Measurements from ENCODE around the gene MIPEP.
A peak's percentile ranks its signal among the peaks of the same experiment; 100 is the strongest.
"Not testable (repeated sequence)": the region's sequence is repeated elsewhere in the genome, so short reads cannot be mapped to it uniquely, and the experiment has no call there.

MIPEP gene

DNA sequence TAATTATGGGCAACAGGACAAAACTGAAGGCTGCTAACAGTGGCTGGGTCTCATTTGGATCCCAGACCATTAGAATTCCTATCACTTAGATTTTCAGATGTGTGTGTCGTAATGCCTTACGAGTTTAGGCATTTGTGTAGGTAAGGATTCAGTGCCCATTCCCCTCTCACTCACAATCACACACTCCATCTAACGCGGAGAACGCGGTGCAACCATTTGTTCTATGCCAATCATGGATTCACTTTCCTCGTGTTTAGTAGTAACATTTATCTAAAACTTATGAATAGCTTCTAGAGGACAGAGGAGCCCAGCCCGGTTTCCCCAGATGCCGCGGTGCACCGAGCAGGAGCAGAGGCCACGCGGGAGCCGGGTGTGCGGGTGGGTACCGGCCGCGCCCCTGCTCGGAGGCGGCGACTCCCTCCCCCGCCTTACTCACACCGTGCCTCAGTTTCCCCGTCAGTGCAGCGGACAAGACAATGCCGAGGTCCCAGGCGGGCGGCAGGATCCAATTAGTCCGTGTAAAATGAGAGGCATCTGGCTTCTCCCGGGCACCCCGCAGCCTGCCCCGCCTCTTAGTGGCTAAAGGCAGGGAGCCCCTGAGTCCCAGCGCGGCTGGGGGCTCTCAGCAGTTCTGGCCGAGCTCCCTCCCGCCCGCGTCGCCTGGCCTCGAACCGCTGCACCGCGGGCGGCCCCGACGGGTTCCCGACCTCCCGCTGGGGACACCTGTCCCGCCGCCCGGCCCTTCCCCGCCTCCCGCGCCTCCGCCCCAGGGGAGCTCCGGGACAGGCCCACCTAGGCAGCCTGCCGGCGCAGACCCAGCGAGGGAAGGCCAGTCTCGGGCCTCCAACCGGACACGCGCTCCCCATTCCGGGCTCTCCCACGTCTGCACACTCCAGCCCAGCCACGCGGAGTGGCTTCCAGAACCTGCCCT lies 14.0 kb upstream of the MIPEP start:
- H3K9me3 ChIP-seq (ENCODE audit: control extremely low read depth in 1 of 5, control insufficient read depth in 4 of 5, insufficient read depth in 2 of 5, low read depth in 1 of 5, low read length in 4 of 5), result no peaks in the 10 kb centered on the region
- no peak overlapping the region for H3K27ac ChIP-seq (ENCODE audit: insufficient read depth in 1 of 2, low read depth in 1 of 2, low read length in 2 of 2, poor library complexity in 1 of 2, severe bottlenecking in 2 of 2)
- peaks cover 0 to 51% (median 19%) of the 10 kb centered on the region in 5 experiments for H3K27me3 ChIP-seq (replicated peaks in 2 of 5; ENCODE audit: control insufficient read depth in 4 of 5, insufficient read depth in 5 of 5, low read length in 4 of 5)
- peaks cover 0 to 10% (median 5%) of the 10 kb centered on the region in 4 experiments for H3K4me1 ChIP-seq (ENCODE audit: control extremely low read depth in 1 of 4, control insufficient read depth in 4 of 4, insufficient read depth in 4 of 4, low read length in 3 of 4)
- H3K36me3 ChIP-seq (ENCODE audit: control insufficient read depth in 4 of 4, insufficient read depth in 4 of 4, low read length in 3 of 4), result no peaks in the 10 kb centered on the region
- POLR2A ChIA-PET, result no interaction called here
- no peak for DNase-seq
- 10% methylated on average over 49 of the region's 67 CpGs for whole genome bisulfite sequencing (ENCODE audit: insufficient coverage)
- CTCF ChIA-PET, result no interaction called here
- peak overlapping the region in 4 of 7 experiments; percentile 32 to 48 (median 40) for H3K4me3 ChIP-seq (ENCODE audit: control insufficient read depth in 1 of 7, extremely low read depth in 1 of 7, insufficient read depth in 4 of 7, low read depth in 2 of 7, low read length in 6 of 7)

DNA sequence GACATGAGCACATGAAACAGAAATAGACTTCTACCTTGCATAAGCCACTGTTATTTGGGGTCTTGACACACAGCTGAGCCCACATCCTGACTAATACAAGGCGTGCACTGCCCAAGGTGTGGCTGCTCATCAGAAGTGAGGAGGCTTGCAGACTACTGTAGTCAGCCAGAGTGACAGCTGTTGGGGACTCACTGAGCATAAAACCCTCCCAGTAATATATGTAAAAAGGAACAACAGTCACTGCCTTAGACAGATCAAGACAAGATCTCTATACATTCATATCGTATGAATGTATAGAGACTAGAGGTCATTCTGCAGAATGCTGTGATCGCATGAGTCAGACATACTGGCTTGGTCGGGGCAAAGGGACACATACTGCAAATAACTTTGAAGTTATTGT lies 12.2 kb upstream of the MIPEP start:
- Histone ChIP-seq H3K36me3 (ENCODE audit: control insufficient read depth in 4 of 4, insufficient read depth in 4 of 4, low read length in 3 of 4) (no peaks in the 10 kb centered on the region), H3K27ac (ENCODE audit: insufficient read depth in 1 of 2, low read depth in 1 of 2, low read length in 2 of 2, poor library complexity in 1 of 2, severe bottlenecking in 2 of 2) (no peak overlapping the region), H3K4me1 (ENCODE audit: control extremely low read depth in 1 of 4, control insufficient read depth in 4 of 4, insufficient read depth in 4 of 4, low read length in 3 of 4) (peaks cover 0 to 10% (median 5%) of the 10 kb centered on the region in 4 experiments), H3K27me3 (replicated peaks in 2 of 5; ENCODE audit: control insufficient read depth in 4 of 5, insufficient read depth in 5 of 5, low read length in 4 of 5) (peaks cover 0 to 48% (median 17%) of the 10 kb centered on the region in 5 experiments), H3K4me3 (ENCODE audit: control insufficient read depth in 1 of 7, extremely low read depth in 1 of 7, insufficient read depth in 4 of 7, low read depth in 2 of 7, low read length in 6 of 7) (no peak overlapping the region), H3K9me3 (ENCODE audit: control extremely low read depth in 1 of 5, control insufficient read depth in 4 of 5, insufficient read depth in 2 of 5, low read depth in 1 of 5, low read length in 4 of 5) (no peaks in the 10 kb centered on the region)
- no peak for DNase-seq
- ChIA-PET POLR2A (no interaction called here), CTCF (interaction anchor here (2.0 kb wide), 1 partner anchor 434 kb away, joined by 8 read pairs; no protein-coding TSS in a partner anchor)
- 89% methylated on average over 3 of the region's 4 CpGs for WGBS (ENCODE audit: insufficient coverage)

DNA sequence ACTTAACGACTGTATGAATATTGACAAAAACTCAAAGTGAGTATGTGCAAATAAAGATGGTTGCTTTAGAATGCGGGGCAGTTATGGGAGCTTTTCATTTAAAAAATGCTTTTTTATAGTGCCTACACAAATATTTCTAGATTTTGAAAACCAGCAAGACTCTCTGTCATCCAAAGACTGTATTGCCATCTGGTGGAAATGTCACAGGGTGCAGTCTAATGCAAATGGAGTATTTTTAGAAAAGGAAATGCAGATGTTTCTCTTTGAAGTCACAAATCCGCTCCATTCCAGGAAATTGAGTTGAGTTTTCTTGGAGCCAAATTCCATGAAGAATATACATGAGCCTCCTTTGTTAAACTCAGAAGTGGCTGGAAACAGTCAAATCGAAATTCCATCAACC lies 10.4 kb upstream of the MIPEP start:
- peaks cover 0 to 10% (median 5%) of the 10 kb centered on the region in 4 experiments for H3K4me1 ChIP-seq (ENCODE audit: control extremely low read depth in 1 of 4, control insufficient read depth in 4 of 4, insufficient read depth in 4 of 4, low read length in 3 of 4)
- POLR2A ChIA-PET, result no interaction called here
- peaks cover 0 to 37% (median 16%) of the 10 kb centered on the region in 5 experiments for H3K27me3 ChIP-seq (replicated peaks in 2 of 5; ENCODE audit: control insufficient read depth in 4 of 5, insufficient read depth in 5 of 5, low read length in 4 of 5)
- no peaks in the 10 kb centered on the region for H3K9me3 ChIP-seq (ENCODE audit: control extremely low read depth in 1 of 5, control insufficient read depth in 4 of 5, insufficient read depth in 2 of 5, low read depth in 1 of 5, low read length in 4 of 5)
- H3K27ac ChIP-seq (ENCODE audit: insufficient read depth in 1 of 2, low read depth in 1 of 2, low read length in 2 of 2, poor library complexity in 1 of 2, severe bottlenecking in 2 of 2), result no peak overlapping the region
- peak; percentile 20 to 63 (median 56) for DNase-seq
- no peaks in the 10 kb centered on the region for H3K36me3 ChIP-seq (ENCODE audit: control insufficient read depth in 4 of 4, insufficient read depth in 4 of 4, low read length in 3 of 4)
- WGBS (ENCODE audit: insufficient coverage), result no CpG with 5 or more reads among the region's 4 CpGs
- no peak overlapping the region for H3K4me3 ChIP-seq (ENCODE audit: control insufficient read depth in 1 of 7, extremely low read depth in 1 of 7, insufficient read depth in 4 of 7, low read depth in 2 of 7, low read length in 6 of 7)
- CTCF ChIA-PET, result interaction anchor here (0.7 to 3.1 kb wide), 9 partner anchors 10 to 432 kb away, joined by 3 to 16 read pairs (median 3); partner anchors contain the start of gene MIPEP

DNA sequence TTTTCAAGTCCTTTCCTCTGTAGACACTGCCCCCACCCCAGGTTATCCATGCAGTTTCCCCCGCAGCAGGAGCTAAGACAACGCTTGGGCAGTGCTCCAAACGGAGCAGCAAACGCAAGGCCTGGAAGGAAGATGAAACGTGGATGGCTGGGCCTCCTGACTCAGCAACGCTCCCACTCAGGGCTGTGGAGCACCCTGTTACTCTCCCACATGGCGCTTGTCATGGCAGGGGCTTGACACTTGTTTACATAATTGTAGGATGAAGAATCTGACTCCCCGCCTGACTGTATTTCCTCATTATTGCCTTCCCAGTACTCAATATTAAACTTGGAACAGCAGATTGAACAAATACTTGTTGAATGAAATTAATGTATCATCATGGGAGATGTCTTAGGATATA lies 8.9 kb upstream of the MIPEP start:
- POLR2A ChIA-PET, result no interaction called here

DNA sequence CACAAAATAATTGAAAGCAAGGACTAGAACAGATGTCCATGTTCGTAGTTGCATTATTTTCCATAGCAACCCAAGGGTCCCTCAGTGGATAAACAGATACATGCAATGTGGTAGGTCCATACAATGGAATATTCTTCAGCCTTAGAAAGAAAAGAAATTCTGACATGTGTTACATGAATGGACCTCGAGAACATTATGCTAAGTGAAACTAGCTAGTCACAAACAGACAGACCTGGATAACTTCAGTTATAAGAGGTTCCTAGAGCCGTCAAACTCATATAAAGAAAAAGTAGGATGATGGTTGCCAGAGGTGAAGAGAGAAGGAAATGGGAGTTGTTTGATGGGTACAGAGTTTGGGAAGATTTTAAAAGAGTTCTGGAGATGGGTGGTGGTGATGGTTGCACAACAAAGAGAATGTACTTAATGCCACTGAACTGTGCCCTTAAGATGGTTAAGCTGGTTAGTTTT lies 8.3 kb upstream of the MIPEP start, which contains the start of gene C1QTNF9B:
Gene C1QTNF9B, minus strand, starts transcription at position 51 of the 468 bp plus-strand sequence.
- WGBS (ENCODE audit: insufficient coverage), result 100% methylated on average over 2 of the region's 3 CpGs
- H3K9me3 ChIP-seq (ENCODE audit: control extremely low read depth in 1 of 5, control insufficient read depth in 4 of 5, insufficient read depth in 2 of 5, low read depth in 1 of 5, low read length in 4 of 5); H3K4me1 ChIP-seq (ENCODE audit: control extremely low read depth in 1 of 4, control insufficient read depth in 4 of 4, insufficient read depth in 4 of 4, low read length in 3 of 4); DNase-seq; H3K27ac ChIP-seq (ENCODE audit: insufficient read depth in 1 of 2, low read depth in 1 of 2, low read length in 2 of 2, poor library complexity in 1 of 2, severe bottlenecking in 2 of 2); POLR2A ChIA-PET; H3K4me3 ChIP-seq (ENCODE audit: control insufficient read depth in 1 of 7, extremely low read depth in 1 of 7, insufficient read depth in 4 of 7, low read depth in 2 of 7, low read length in 6 of 7); H3K36me3 ChIP-seq (ENCODE audit: control insufficient read depth in 4 of 4, insufficient read depth in 4 of 4, low read length in 3 of 4): not testable (repeated sequence)
- CTCF ChIA-PET, result interaction anchor here (2.2 to 3.1 kb wide), 2 partner anchors 18 to 430 kb away, joined by 9 to 14 read pairs; no protein-coding TSS in a partner anchor
- H3K27me3 ChIP-seq (replicated peaks in 2 of 5; ENCODE audit: control insufficient read depth in 4 of 5, insufficient read depth in 5 of 5, low read length in 4 of 5), result peaks cover 0 to 16% (median 4%) of the 10 kb centered on the region in 5 experiments

More for the DNA sequence above, 8.9 kb upstream of the MIPEP start:
- CTCF ChIA-PET, result interaction anchor here (2.2 to 3.1 kb wide), 3 partner anchors 9 to 431 kb away, joined by 9 to 16 read pairs (median 14); partner anchors contain the start of gene MIPEP
- DNase-seq, result no peak
- H3K27ac ChIP-seq (ENCODE audit: insufficient read depth in 1 of 2, low read depth in 1 of 2, low read length in 2 of 2, poor library complexity in 1 of 2, severe bottlenecking in 2 of 2), result no peak overlapping the region
- H3K4me1 ChIP-seq (ENCODE audit: control extremely low read depth in 1 of 4, control insufficient read depth in 4 of 4, insufficient read depth in 4 of 4, low read length in 3 of 4), result peaks cover 0 to under 1% (median under 1%) of the 10 kb centered on the region in 4 experiments
- no peaks in the 10 kb centered on the region for H3K9me3 ChIP-seq (ENCODE audit: control extremely low read depth in 1 of 5, control insufficient read depth in 4 of 5, insufficient read depth in 2 of 5, low read depth in 1 of 5, low read length in 4 of 5)
- H3K27me3 ChIP-seq (replicated peaks in 2 of 5; ENCODE audit: control insufficient read depth in 4 of 5, insufficient read depth in 5 of 5, low read length in 4 of 5), result peaks cover 0 to 22% (median 9%) of the 10 kb centered on the region in 5 experiments
- 86% methylated on average over 4 of the region's 8 CpGs for WGBS (ENCODE audit: insufficient coverage)
- H3K4me3 ChIP-seq (ENCODE audit: control insufficient read depth in 1 of 7, extremely low read depth in 1 of 7, insufficient read depth in 4 of 7, low read depth in 2 of 7, low read length in 6 of 7), result no peak overlapping the region
- no peaks in the 10 kb centered on the region for H3K36me3 ChIP-seq (ENCODE audit: control insufficient read depth in 4 of 4, insufficient read depth in 4 of 4, low read length in 3 of 4)

DNA sequence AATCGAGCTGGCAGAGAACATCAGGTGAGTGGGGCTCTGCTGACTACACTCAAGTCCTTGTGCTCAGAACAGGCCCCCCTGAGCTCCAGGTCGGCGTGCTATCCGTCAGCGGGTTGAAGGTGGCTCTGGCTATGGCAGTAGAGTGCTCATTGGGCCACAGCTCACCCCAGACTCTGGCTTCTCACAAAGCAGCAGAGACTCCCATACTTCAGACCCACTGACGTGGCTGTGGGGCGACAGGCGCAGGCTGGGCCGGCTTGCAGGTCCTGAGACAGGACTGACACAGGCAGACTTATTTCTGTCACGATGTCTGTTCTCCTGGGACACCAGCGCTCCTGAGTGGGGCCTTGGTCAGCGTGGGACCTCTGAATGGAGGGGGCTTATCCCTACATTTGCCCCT lies 5.5 kb upstream of the MIPEP start:
- H3K4me1 ChIP-seq (ENCODE audit: control extremely low read depth in 1 of 4, control insufficient read depth in 4 of 4, insufficient read depth in 4 of 4, low read length in 3 of 4); H3K36me3 ChIP-seq (ENCODE audit: control insufficient read depth in 4 of 4, insufficient read depth in 4 of 4, low read length in 3 of 4); POLR2A ChIA-PET; H3K27ac ChIP-seq (ENCODE audit: insufficient read depth in 1 of 2, low read depth in 1 of 2, low read length in 2 of 2, poor library complexity in 1 of 2, severe bottlenecking in 2 of 2); H3K27me3 ChIP-seq (replicated peaks in 2 of 5; ENCODE audit: control insufficient read depth in 4 of 5, insufficient read depth in 5 of 5, low read length in 4 of 5); H3K4me3 ChIP-seq (ENCODE audit: control insufficient read depth in 1 of 7, extremely low read depth in 1 of 7, insufficient read depth in 4 of 7, low read depth in 2 of 7, low read length in 6 of 7); H3K9me3 ChIP-seq (ENCODE audit: control extremely low read depth in 1 of 5, control insufficient read depth in 4 of 5, insufficient read depth in 2 of 5, low read depth in 1 of 5, low read length in 4 of 5); DNase-seq: not testable (repeated sequence)
- 80% methylated on average over 1 of the region's 12 CpGs for WGBS (ENCODE audit: insufficient coverage)
- CTCF ChIA-PET, result interaction anchor here (0.8 kb wide), 1 partner anchor 64 kb away, joined by 3 read pairs; no protein-coding TSS in a partner anchor

DNA sequence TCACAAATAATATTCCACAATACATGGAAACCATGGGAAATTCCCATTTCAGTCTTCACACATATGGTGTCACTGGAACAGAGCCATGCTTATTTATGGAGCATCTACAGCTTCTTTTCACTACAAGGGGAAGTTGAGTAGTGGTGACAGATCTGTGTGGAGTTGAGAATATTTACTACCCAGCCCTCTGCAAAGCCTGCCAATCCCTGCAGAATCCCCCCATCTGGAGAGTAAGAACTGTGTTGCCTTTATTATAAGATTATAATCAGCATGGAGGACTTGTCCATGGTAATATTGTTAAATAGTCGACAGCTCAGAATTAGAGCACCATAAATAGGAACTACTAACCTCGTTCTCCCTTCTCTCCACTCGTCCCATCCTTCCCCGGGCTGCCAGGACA lies 4.6 kb upstream of the MIPEP start:
- CTCF ChIA-PET; H3K4me3 ChIP-seq (ENCODE audit: control insufficient read depth in 1 of 7, extremely low read depth in 1 of 7, insufficient read depth in 4 of 7, low read depth in 2 of 7, low read length in 6 of 7); DNase-seq; H3K27ac ChIP-seq (ENCODE audit: insufficient read depth in 1 of 2, low read depth in 1 of 2, low read length in 2 of 2, poor library complexity in 1 of 2, severe bottlenecking in 2 of 2); H3K4me1 ChIP-seq (ENCODE audit: control extremely low read depth in 1 of 4, control insufficient read depth in 4 of 4, insufficient read depth in 4 of 4, low read length in 3 of 4); H3K9me3 ChIP-seq (ENCODE audit: control extremely low read depth in 1 of 5, control insufficient read depth in 4 of 5, insufficient read depth in 2 of 5, low read depth in 1 of 5, low read length in 4 of 5); H3K27me3 ChIP-seq (replicated peaks in 2 of 5; ENCODE audit: control insufficient read depth in 4 of 5, insufficient read depth in 5 of 5, low read length in 4 of 5); POLR2A ChIA-PET; H3K36me3 ChIP-seq (ENCODE audit: control insufficient read depth in 4 of 4, insufficient read depth in 4 of 4, low read length in 3 of 4): not testable (repeated sequence)
- WGBS (ENCODE audit: insufficient coverage), result no CpG with 5 or more reads among the region's 4 CpGs
